ENCODE results near the gene NCOR1. TPM values are rescaled to one million over a fixed set of nuclear protein-coding genes. Genes with fewer than 3 reads are reported as not detected.
"Not testable (repeated sequence)": the region's sequence is repeated elsewhere in the genome, so short reads cannot be mapped to it uniquely, and the experiment has no call there.

NCOR1 gene
- polyA plus RNA-seq, 1 experiment, result 127 TPM

DNA sequence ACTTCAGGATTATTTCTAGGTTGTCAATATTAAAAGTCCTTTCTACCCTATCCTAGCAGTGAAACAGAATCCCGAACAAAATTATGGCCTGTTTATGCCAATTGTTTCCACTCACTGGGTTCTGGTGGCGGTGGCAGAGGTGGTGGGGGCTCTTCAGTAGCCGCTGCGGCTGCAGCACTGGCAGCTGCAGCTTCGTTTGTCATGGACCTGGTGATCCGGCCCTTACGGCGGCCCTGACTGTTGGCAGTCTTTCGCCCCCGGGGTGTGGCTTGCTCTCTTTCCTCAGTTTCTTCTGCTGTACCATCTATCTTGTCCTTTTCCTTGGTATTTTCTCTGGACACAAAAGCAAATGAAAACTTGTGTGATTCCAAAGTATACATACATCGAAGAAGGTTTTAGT, 94.4 kb downstream of the NCOR1 start:
- DNase-seq (ENCODE audit: low read depth, low spot score), result no peak
- ChIA-PET POLR2A (no interaction called here), CTCF (no interaction called here)
- H3K27ac ChIP-seq (ENCODE audit: low read depth, low read length), result no peak overlapping the region
- TF ChIP-seq, protein P1, sequence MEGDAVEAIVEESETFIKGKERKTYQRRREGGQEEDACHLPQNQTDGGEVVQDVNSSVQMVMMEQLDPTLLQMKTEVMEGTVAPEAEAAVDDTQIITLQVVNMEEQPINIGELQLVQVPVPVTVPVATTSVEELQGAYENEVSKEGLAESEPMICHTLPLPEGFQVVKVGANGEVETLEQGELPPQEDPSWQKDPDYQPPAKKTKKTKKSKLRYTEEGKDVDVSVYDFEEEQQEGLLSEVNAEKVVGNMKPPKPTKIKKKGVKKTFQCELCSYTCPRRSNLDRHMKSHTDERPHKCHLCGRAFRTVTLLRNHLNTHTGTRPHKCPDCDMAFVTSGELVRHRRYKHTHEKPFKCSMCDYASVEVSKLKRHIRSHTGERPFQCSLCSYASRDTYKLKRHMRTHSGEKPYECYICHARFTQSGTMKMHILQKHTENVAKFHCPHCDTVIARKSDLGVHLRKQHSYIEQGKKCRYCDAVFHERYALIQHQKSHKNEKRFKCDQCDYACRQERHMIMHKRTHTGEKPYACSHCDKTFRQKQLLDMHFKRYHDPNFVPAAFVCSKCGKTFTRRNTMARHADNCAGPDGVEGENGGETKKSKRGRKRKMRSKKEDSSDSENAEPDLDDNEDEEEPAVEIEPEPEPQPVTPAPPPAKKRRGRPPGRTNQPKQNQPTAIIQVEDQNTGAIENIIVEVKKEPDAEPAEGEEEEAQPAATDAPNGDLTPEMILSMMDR (IDR thresholded peaks at IDR 0.05; ENCODE audit: low read depth, low read length), result no peak
- H3K4me3 ChIP-seq (ENCODE audit: low read depth, low read length), result no peak overlapping the region
- no peaks in the 10 kb centered on the region for H3K27me3 ChIP-seq (ENCODE audit: control insufficient read depth, insufficient read depth, low read length)
- H3K9me3 ChIP-seq (ENCODE audit: control insufficient read depth, insufficient read depth, low read length), result peaks cover under 1% of the 10 kb centered on the region; the same call in 1 of the 2 replicates

GRCh38 chr17:16117149-16117548, 98.2 kb downstream of the NCOR1 start:
- POLR2A ChIA-PET, result no interaction called here
- Histone ChIP-seq H3K27ac (ENCODE audit: low read depth, low read length) (no peak overlapping the region), H3K27me3 (ENCODE audit: control insufficient read depth, insufficient read depth, low read length) (no peaks in the 10 kb centered on the region), H3K9me3 (ENCODE audit: control insufficient read depth, insufficient read depth, low read length) (peaks cover 11% of the 10 kb centered on the region), H3K4me3 (ENCODE audit: low read depth, low read length) (no peak overlapping the region)
- CTCF ChIA-PET, result no interaction called here
- TF ChIP-seq, protein P1 (IDR thresholded peaks at IDR 0.05; ENCODE audit: low read depth, low read length), result no peak
- no peak for DNase-seq (ENCODE audit: low read depth, low spot score)

DNA sequence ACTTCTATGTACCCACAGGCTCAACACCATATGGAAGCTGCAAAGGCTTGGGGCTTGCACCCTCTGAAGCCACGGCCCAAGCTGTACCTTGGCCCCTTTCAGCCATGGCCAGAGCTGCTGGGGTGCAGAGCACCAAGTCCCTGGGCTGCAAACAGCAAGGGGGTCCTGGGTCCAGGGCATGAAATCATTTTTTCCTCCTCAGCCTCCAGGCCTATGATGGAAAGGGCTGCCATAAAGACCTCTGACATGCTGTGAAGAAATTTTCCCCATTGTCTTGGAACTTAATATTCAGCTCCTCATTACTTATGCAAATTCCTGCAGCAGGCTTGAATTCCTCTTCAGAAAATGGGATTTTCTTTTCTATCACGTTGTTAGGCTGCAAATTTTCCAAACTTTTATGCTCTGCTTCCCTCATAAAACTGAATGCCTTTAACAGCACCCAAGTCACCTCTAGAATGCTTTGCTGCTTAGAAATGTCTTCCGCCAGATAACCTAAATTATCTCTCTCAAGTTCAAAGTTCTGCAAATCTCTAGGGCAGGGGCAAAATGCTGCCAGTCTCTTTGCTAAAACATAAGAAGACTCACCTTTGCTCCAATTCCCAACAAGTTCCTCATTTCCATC, 100.1 kb downstream of the NCOR1 start:
- DNase-seq (ENCODE audit: low read depth, low spot score); H3K27me3 ChIP-seq (ENCODE audit: control insufficient read depth, insufficient read depth, low read length); H3K4me3 ChIP-seq (ENCODE audit: low read depth, low read length); H3K27ac ChIP-seq (ENCODE audit: low read depth, low read length); CTCF ChIA-PET; POLR2A ChIA-PET: not testable (repeated sequence)
- H3K9me3 ChIP-seq (ENCODE audit: control insufficient read depth, insufficient read depth, low read length), result peaks cover 11% of the 10 kb centered on the region

DNA sequence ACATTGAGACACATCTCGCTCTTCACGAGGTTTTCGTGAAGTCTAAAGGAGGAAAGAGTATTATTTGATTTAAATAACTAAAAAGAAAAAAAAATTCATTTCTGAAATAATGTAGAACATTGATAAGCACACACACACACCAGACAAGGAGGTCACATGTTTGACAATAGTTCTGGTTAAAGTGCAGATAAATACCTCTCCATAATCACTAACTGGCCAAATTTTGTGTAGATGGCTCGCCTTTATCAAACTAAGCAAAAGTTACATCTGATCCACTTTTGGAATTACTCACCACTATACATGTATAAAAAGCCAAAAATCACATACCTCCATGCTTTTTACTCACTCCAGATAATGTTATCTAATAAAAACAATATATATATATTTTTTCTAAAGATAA, 106.5 kb downstream of the NCOR1 start:
- Histone ChIP-seq H3K27ac (ENCODE audit: low read depth, low read length) (no peak overlapping the region), H3K4me3 (ENCODE audit: low read depth, low read length) (no peak overlapping the region), H3K9me3 (ENCODE audit: control insufficient read depth, insufficient read depth, low read length) (no peaks in the 10 kb centered on the region), H3K27me3 (ENCODE audit: control insufficient read depth, insufficient read depth, low read length) (no peaks in the 10 kb centered on the region)
- CTCF ChIA-PET, result no interaction called here
- DNase-seq (ENCODE audit: low read depth, low spot score), result no peak
- POLR2A ChIA-PET, result no interaction called here
- TF ChIP-seq, protein P1 (IDR thresholded peaks at IDR 0.05; ENCODE audit: low read depth, low read length), result no peak

DNA sequence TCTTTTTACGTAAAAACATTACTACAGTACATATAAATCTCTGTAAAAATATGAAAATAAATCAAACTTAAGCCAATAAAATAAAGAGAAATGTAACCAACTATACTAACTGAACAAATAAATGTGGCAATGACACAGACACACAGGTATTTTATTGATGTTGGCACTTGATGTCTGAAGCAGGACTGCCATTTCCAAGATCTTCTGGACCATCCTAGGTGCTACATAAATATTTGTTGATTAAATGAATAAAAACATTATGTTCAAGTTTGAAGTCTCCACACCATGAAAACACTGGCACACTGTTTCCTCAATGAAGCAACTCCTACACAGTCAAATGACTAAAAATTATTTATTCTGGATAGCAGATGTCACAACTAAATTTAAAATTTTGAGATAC, 106.9 kb downstream of the NCOR1 start:
- Histone ChIP-seq H3K9me3 (ENCODE audit: control insufficient read depth, insufficient read depth, low read length) (no peaks in the 10 kb centered on the region), H3K27me3 (ENCODE audit: control insufficient read depth, insufficient read depth, low read length) (no peaks in the 10 kb centered on the region), H3K4me3 (ENCODE audit: low read depth, low read length) (no peak overlapping the region), H3K27ac (ENCODE audit: low read depth, low read length) (no peak overlapping the region)
- TF ChIP-seq, protein P1 (IDR thresholded peaks at IDR 0.05; ENCODE audit: low read depth, low read length), result no peak
- no peak for DNase-seq (ENCODE audit: low read depth, low spot score)
- POLR2A ChIA-PET, result interaction anchor here (0.7 kb wide), 1 partner anchor 86 kb away, joined by 3 read pairs; no protein-coding TSS in a partner anchor
- CTCF ChIA-PET, result interaction anchor here (1.0 kb wide), 1 partner anchor 28 kb away, joined by 7 read pairs; no protein-coding TSS in a partner anchor
